ENCODE results near the gene RASSF1. TPM values are rescaled to one million over a fixed set of nuclear protein-coding genes. Genes with fewer than 3 reads are reported as not detected.

Gene RASSF1
- total and polyA plus RNA-seq, 2 of the 8 experiments (the other 6 are each of a cell fraction or from before 2014, with no cell fraction given) = 10.3 to 15.7 TPM

DNA sequence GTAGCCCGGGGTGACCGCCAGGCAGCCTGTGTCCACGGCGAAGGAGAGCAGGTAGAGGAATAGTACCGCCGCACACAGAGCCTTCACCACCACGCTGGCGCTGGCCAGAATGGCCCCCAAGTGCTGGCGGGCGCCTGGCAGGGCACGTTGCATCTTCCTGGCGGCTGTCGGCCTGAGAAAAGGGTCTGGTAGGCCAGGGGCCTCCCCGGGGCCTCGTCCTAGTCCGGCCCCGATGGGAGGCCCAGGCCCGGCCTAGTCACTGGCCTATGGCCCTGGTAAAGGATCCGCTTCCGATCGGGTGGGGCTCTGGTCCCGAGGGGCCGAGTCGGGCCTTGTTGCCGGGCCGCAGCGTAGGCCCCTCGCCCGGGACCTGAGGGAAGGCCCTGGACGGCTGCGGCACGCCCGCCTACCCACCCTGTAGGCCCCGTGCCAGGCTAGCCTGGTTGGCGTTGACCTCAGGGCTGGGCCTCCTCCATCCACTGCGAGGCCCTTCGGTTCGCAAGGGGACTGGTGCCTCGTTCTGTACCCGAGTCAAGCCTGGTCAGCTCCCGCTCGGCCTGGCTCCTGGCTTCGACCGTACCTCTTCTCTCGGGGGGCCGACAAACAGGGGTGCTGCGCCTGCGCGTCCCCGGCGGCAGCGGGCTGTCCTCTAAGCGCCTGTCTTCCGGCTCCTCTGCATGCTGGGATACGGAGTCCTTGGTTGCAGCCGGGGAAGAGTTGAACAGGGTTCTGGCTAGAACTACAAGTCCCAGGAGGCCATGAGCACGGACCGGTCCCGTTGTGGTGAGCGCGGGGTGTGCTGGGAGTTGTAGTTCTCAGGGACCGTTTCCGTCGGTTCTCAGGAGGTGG, 18.5 kb upstream of the RASSF1 start, which contains the start of gene TMEM115 (continued):
- peak in 1 of 2 experiments; percentile 97; a peak in 2 of 4 replicates for TF ChIP-seq SIN3A (conservative IDR thresholded peaks at IDR 0.05 in 1 of 2, IDR thresholded peaks at IDR 0.05 in 1 of 2; ENCODE audit: low read depth in 1 of 2, low read length in 2 of 2)
- TF ChIP-seq GABPA (IDR thresholded peaks at IDR 0.05; ENCODE audit: borderline replicate concordance, insufficient read depth, low read length) = peak; percentile 70; the same call in 1 of the 2 replicates

Measured in H1 (cell line).